Right renal pelvis (tissue), 4 donors: Measurements from ENCODE around the gene GIPC3. TPM values are rescaled to one million over a fixed set of nuclear protein-coding genes. Genes with fewer than 3 reads are reported as not detected.
"Not testable (repeated sequence)": the region's sequence is repeated elsewhere in the genome, so short reads cannot be mapped to it uniquely, and the experiment has no call there.

Source experiments
- DNase-seq, 4 donors: peaks; one replicate each; pipeline ENCODE4 v3.0.0-alpha.2; 2013; ENCODE audit warnings: low read depth in 4 of 4, low spot score in 3 of 4, missing footprints in 1 of 4
- polyA plus RNA-seq, 4 donors: library from polyadenylated mRNA; unstranded; fragments of 120-200 nt; gene quantifications; one replicate each; pipeline ENCODE4 v1.2.1, GENCODE V29; 2013; ENCODE audit not compliant: insufficient read length in 4 of 4

GIPC3 gene
- polyA plus RNA-seq, 4 donors: 2.6 to 4.2 (median 3.1) TPM

- DNase-seq: no peak
Measured at GRCh38 chr19:3575949-3576673, 9.2 kb upstream of the GIPC3 start.

- DNase-seq: no peak
Measured at GRCh38 chr19:3576696-3577443, 8.4 kb upstream of the GIPC3 start.

- no peak for DNase-seq
Measured at GRCh38 chr19:3577723-3578344, 7.4 kb upstream of the GIPC3 start.

- DNase-seq: no peak
Measured at GRCh38 chr19:3578390-3578789, 6.9 kb upstream of the GIPC3 start.

GRCh38 chr19:3580156-3580934, 4.9 kb upstream of the GIPC3 start:
- no peak for DNase-seq

GRCh38 chr19:3581792-3582191, 3.5 kb upstream of the GIPC3 start:
- not testable (repeated sequence) for DNase-seq

- DNase-seq: not testable (repeated sequence)
Measured at GRCh38 chr19:3584036-3584802, 1.1 kb upstream of the GIPC3 start.

- DNase-seq: no peak
Measured at GRCh38 chr19:3586127-3586626, 899 bp downstream of the GIPC3 start.

- DNase-seq: no peak
Measured at GRCh38 chr19:3586707-3587346, 1.5 kb downstream of the GIPC3 start.

- DNase-seq: no peak
Measured at GRCh38 chr19:3589439-3589838, 4.2 kb downstream of the GIPC3 start.

GRCh38 chr19:3589949-3590348, 4.7 kb downstream of the GIPC3 start:
- no peak for DNase-seq

GRCh38 chr19:3590991-3591659, 5.8 kb downstream of the GIPC3 start:
- DNase-seq: no peak

GRCh38 chr19:3591876-3592613, 6.8 kb downstream of the GIPC3 start:
- no peak for DNase-seq

- DNase-seq: no peak
Measured at GRCh38 chr19:3593156-3593555, 7.9 kb downstream of the GIPC3 start.

GRCh38 chr19:3595521-3596061, 10.3 kb downstream of the GIPC3 start:
- no peak for DNase-seq

GRCh38 chr19:3599776-3600187, 14.5 kb downstream of the GIPC3 start:
- DNase-seq: no peak

GRCh38 chr19:3601021-3601420, 15.7 kb downstream of the GIPC3 start:
- no peak for DNase-seq
